Endothelial cell of umbilical vein (primary cell): ENCODE measurements around the gene BPGM. TPM values are rescaled to one million over a fixed set of nuclear protein-coding genes. Genes with fewer than 3 reads are reported as not detected.

Experiments used
- BruUV-seq: library from RNA; stranded (reverse); fragments of 400-500 nt; replicated peaks from 2 replicates; lab custom pipeline; 2021; lab: Mats Ljungman, UMichigan
- CTCF ChIA-PET: fragments of 300-600, 350-600 bp; sonication (Branson Sonifier 250); formaldehyde crosslinking; loops from one replicate; lab custom pipeline; 2021; ENCODE audit warnings: antibody characterized with exemption, inconsistent platforms; lab: Charles Lee
- POLR2A ChIA-PET: fragments of 300-600, 350-600 bp; sonication (Branson Sonifier 250); formaldehyde crosslinking; loops from one replicate; lab custom pipeline; 2021; ENCODE audit warnings: antibody characterized with exemption, inconsistent platforms; lab: Charles Lee
- DNase-seq: peaks from one replicate; pipeline ENCODE4 v3.0.0-alpha.2; 2011; ENCODE audit warnings: low read depth, low spot score
- FAIRE-seq: peaks from 2 replicates; lab custom pipeline; 2011; peaks lifted over from hg19 to GRCh38; lab: Jason Lieb, UNC
- H2AFZ ChIP-seq: 2 replicates; pipeline ENCODE4 v1.6.0; 2012; ENCODE audit warnings: low read depth, low read length, control low read depth, inconsistent platforms
- H3K27ac ChIP-seq: 2 replicates; pipeline ENCODE4 v1.5.1; 2011; ENCODE audit warnings: low read depth, mild to moderate bottlenecking, control low read depth, low read length, moderate library complexity; ENCODE audit not compliant: insufficient read depth
- H3K27me3 ChIP-seq, 2 experiments: 2 replicates each; pipeline versions ENCODE4 v1.6.0 to v1.6.1; 2011; ENCODE audit warnings: low read length in 2 of 2, mixed read lengths in 1 of 2; ENCODE audit not compliant: control insufficient read depth in 2 of 2, insufficient read depth in 2 of 2
- H3K36me3 ChIP-seq, 2 experiments: 2 replicates in 1 of 2; 3 replicates in 1 of 2; pipeline ENCODE4 v1.5.1; 2011; ENCODE audit warnings: low read length in 2 of 2, mild to moderate bottlenecking in 1 of 2, moderate library complexity in 1 of 2; ENCODE audit not compliant: control insufficient read depth in 2 of 2, insufficient read depth in 2 of 2; ENCODE audit errors: extremely low read depth in 1 of 2
- H3K4me1 ChIP-seq: 3 replicates; pipeline ENCODE4 v1.5.1; 2011; ENCODE audit warnings: mild to moderate bottlenecking, low read length; ENCODE audit not compliant: control insufficient read depth, insufficient read depth; ENCODE audit errors: extremely low read depth
- H3K4me2 ChIP-seq: 2 replicates; pipeline ENCODE4 v1.6.1; 2011; ENCODE audit warnings: low read length, control low read depth, mixed read lengths; ENCODE audit not compliant: insufficient read depth
- H3K4me3 ChIP-seq, 3 experiments: fragments of 200-600 bp in 1 of 3; sonication (generic), shearing (Covaris generic) in 1 of 3; replicated peaks in 1 of 3; 2 replicates each; pipeline ENCODE4 v1.5.1; 2011 to 2016; ENCODE audit warnings: control low read depth in 3 of 3, low read length in 3 of 3, mild to moderate bottlenecking in 2 of 3, inconsistent platforms in 1 of 3, low read depth in 1 of 3, moderate library complexity in 1 of 3; ENCODE audit not compliant: insufficient read depth in 1 of 3
- H3K79me2 ChIP-seq: 2 replicates; pipeline ENCODE4 v1.6.0; 2012; ENCODE audit warnings: low read length, inconsistent platforms; ENCODE audit not compliant: control insufficient read depth, insufficient read depth
- H3K9ac ChIP-seq: replicated peaks from 2 replicates; pipeline ENCODE3; 2011; ENCODE audit warnings: low read length, control low read depth; ENCODE audit not compliant: insufficient read depth; ENCODE audit errors: extremely low read depth
- H3K9me1 ChIP-seq: replicated peaks from 3 replicates; pipeline ENCODE4 v1.6.0; 2011; ENCODE audit warnings: mild to moderate bottlenecking, low read length; ENCODE audit not compliant: control insufficient read depth, insufficient read depth; ENCODE audit errors: extremely low read depth
- H3K9me3 ChIP-seq: replicated peaks from 2 replicates; pipeline ENCODE4 v1.5.1; 2012; ENCODE audit warnings: low read length, inconsistent platforms; ENCODE audit not compliant: control insufficient read depth, insufficient read depth
- H4K20me1 ChIP-seq: replicated peaks from 2 replicates; pipeline ENCODE3; 2011; ENCODE audit warnings: mild to moderate bottlenecking, low read length; ENCODE audit not compliant: control insufficient read depth, insufficient read depth; ENCODE audit errors: extremely low read depth
- CTCF ChIP-seq, 2 donors: IDR thresholded peaks; 1 replicate in 1 of 2; 2 replicates in 1 of 2; pipeline ENCODE4 v1.5.1; 2011; ENCODE audit warnings: low read length in 2 of 2, mild to moderate bottlenecking in 2 of 2, moderate library complexity in 2 of 2, control low read depth in 1 of 2, inconsistent platforms in 1 of 2, low read depth in 1 of 2; ENCODE audit not compliant: insufficient read depth in 1 of 2; ENCODE audit errors: extremely low read depth in 1 of 2
- EZH2 ChIP-seq: IDR thresholded peaks from 2 replicates; pipeline ENCODE4 v1.6.1; 2012; ENCODE audit warnings: borderline replicate concordance, low read depth, mild to moderate bottlenecking, moderate library complexity, low read length, inconsistent platforms; ENCODE audit not compliant: severe bottlenecking
- FOS ChIP-seq: IDR thresholded peaks from 2 replicates; pipeline ENCODE4 v1.6.1; 2011; ENCODE audit warnings: mild to moderate bottlenecking, low read length, moderate library complexity, borderline replicate concordance; ENCODE audit not compliant: insufficient read depth
- GATA2 ChIP-seq: IDR thresholded peaks from 2 replicates; pipeline ENCODE4 v1.7.0; 2011; ENCODE audit warnings: low read depth, mild to moderate bottlenecking, moderate library complexity, mixed read lengths, low read length; ENCODE audit not compliant: insufficient read length, insufficient read depth
- MAX ChIP-seq: IDR thresholded peaks from 2 replicates; pipeline ENCODE4 v1.6.1; 2011; ENCODE audit not compliant: insufficient read depth, insufficient read length
- MYC ChIP-seq: IDR thresholded peaks from one replicate; pipeline ENCODE4 v1.6.1; 2011; ENCODE audit warnings: mild to moderate bottlenecking, low read depth, low read length
- POLR2A ChIP-seq: IDR thresholded peaks from 2 replicates; pipeline ENCODE4 v1.6.1; 2012; ENCODE audit warnings: low read depth, mild to moderate bottlenecking, control low read depth, low read length
- dilution Hi-C: fragments of 300-500 bp; cut with MboI; formaldehyde crosslinking; loops from one replicate; pipeline ENCODE4 v1.15.0; 2019; ENCODE audit warnings: low sequenced_read_pairs; ENCODE audit not compliant: extremely low pct_ligation_motif_present
- intact Hi-C: fragments of 100-400 bp; cut with micrococcal nuclease; formaldehyde crosslinking; loops from one replicate; pipeline ENCODE4 v1.10.0; 2022
- polyA plus RNA-seq, 4 experiments: library from polyadenylated mRNA; depleted of rRNA in 3 of 4; stranded (reverse) in 3 of 4; unstranded in 1 of 4; fragments of >200 nt; gene quantifications; 2 replicates each; pipeline versions ENCODE4 v1.2.1 to v1.2.3, GENCODE V29; 2011 to 2012; ENCODE audit warnings: missing spikeins in 1 of 4
- total RNA-seq: library from RNA; stranded (reverse); gene quantifications from 2 replicates; pipeline ENCODE4 v1.2.3, GENCODE V29; 2021

BPGM gene
- total and polyA plus RNA-seq, 2 donors (not counting 3 experiments of a cell fraction or from before 2014, with no cell fraction given) = 24.2 to 28.3 TPM

GRCh38 chr7:134714470-134715205 lies 68.0 kb downstream of the BPGM start:
- intact Hi-C loops (no loop called here), dilution Hi-C loops (no loop called here)
- Histone ChIP-seq H3K79me2 (no peaks in the 10 kb centered on the region), H3K36me3 (no peaks in the 10 kb centered on the region), H3K9me3 (no peaks in the 10 kb centered on the region), H4K20me1 (no peaks in the 10 kb centered on the region), H3K4me2 (no peak overlapping the region), H2AFZ (no peak overlapping the region), H3K4me3 (no peak overlapping the region), H3K9ac (no peak overlapping the region), H3K4me1 (no peaks in the 10 kb centered on the region), H3K27me3 (no peaks in the 10 kb centered on the region), H3K9me1 (no peaks in the 10 kb centered on the region), H3K27ac (no peak overlapping the region)
- ChIA-PET CTCF (interaction anchor here (0.7 to 1.2 kb wide), 4 partner anchors 10 to 67 kb away, joined by 3 to 5 read pairs (median 3); no protein-coding TSS in a partner anchor), POLR2A (no interaction called here)
- no TSS peak for BruUV-seq
- TF ChIP-seq CTCF (IDR thresholded peaks at IDR 0.05; ENCODE audit: extremely low read depth in 1 of 2, insufficient read depth in 1 of 2, low read depth in 1 of 2, low read length in 2 of 2) = no peak
- no peak for TF ChIP-seq FOS
- TF ChIP-seq MAX = no peak
- TF ChIP-seq POLR2A = no peak
- TF ChIP-seq EZH2 = no peak
- TF ChIP-seq MYC = no peak
- no peak for TF ChIP-seq GATA2
- DNase-seq (no peak), FAIRE-seq (no peak)
